NCI-H748 (cell line): ENCODE measurements around the gene CFAP107.
"Not testable (repeated sequence)": the region's sequence is repeated elsewhere in the genome, so short reads cannot be mapped to it uniquely, and the experiment has no call there.

Experiments used
- DNase-seq: peaks from one replicate; lab custom pipeline; 2025; ENCODE audit not compliant: unreplicated experiment; lab: John Stamatoyannopoulos, UW

The CFAP107 gene

DNA sequence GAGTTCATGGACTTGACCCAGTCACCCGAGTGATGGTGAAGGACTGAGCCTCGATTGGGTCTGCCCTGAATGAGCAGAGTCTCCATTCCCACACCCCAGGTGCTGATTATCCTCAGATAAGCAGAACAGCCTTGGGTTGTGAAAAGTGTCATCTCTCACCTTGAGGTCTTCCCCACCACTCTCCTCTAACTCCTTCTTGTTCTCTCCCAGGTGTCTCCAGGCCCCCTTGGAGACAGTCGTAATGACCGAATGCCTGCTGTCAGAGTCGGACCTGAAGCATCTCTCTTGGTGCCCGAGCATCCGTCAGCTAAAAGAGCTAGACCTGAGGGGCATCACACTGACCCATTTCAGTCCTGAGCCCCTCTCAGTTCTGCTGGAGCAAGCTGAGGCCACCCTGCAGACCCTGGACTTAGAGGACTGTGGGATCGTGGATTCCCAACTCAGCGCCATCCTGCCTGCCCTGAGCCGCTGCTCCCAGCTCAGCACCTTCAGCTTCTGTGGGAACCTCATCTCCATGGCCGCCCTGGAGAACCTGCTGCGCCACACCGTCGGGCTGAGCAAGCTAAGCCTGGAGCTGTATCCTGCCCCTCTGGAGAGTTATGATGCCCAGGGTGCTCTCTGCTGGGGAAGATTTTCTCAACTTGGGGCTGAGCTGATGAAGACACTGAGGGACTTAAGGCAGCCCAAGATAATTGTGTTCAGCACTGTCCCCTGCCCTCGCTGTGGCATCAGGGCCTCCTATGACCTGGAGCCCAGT is 31.0 kb downstream of the CFAP107 start:
- DNase-seq: no peak

- no peak for DNase-seq
Measured at GRCh38 chr1:12778061-12778460, 32.1 kb downstream of the CFAP107 start.

- no peak for DNase-seq
Measured at GRCh38 chr1:12778907-12779306, 32.9 kb downstream of the CFAP107 start.

- not testable (repeated sequence) for DNase-seq
Measured at GRCh38 chr1:12781488-12781887, 35.5 kb downstream of the CFAP107 start.

GRCh38 chr1:12783783-12784182 is 37.8 kb downstream of the CFAP107 start:
- peak; percentile 1 for DNase-seq

- not testable (repeated sequence) for DNase-seq
Measured at GRCh38 chr1:12784729-12785128, 38.7 kb downstream of the CFAP107 start.

GRCh38 chr1:12791097-12791496 is 45.1 kb downstream of the CFAP107 start, which contains the start of gene PRAMEF1:
PRAMEF1 (plus strand) TSS chr1:12791397; CDS start chr1:12793228, 1,831 bp downstream.
- DNase-seq: not testable (repeated sequence)

- DNase-seq: no peak
Measured at GRCh38 chr1:12798911-12799310, 52.9 kb downstream of the CFAP107 start.

GRCh38 chr1:12799730-12800129 is 53.7 kb downstream of the CFAP107 start:
- no peak for DNase-seq

DNA sequence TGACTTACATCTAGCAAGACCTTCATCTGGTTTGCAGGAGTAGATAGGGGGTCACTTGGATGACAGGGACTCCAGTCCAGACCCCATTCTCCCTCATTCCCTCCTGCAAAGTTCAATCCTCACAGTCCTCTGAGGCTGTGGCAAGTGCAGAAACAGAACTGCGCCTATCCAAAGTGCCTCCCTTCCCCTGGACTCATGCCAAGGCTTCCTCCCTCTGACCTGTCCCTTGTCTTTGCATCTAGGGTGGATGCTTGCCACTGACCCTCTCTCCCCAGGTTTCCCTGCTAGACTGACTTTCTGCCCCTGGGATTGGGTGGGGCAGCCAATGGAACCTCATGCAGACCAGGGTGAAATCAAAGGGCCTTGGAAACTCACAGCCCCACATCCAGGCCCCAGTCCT is 63.9 kb downstream of the CFAP107 start:
- no peak for DNase-seq

DNA sequence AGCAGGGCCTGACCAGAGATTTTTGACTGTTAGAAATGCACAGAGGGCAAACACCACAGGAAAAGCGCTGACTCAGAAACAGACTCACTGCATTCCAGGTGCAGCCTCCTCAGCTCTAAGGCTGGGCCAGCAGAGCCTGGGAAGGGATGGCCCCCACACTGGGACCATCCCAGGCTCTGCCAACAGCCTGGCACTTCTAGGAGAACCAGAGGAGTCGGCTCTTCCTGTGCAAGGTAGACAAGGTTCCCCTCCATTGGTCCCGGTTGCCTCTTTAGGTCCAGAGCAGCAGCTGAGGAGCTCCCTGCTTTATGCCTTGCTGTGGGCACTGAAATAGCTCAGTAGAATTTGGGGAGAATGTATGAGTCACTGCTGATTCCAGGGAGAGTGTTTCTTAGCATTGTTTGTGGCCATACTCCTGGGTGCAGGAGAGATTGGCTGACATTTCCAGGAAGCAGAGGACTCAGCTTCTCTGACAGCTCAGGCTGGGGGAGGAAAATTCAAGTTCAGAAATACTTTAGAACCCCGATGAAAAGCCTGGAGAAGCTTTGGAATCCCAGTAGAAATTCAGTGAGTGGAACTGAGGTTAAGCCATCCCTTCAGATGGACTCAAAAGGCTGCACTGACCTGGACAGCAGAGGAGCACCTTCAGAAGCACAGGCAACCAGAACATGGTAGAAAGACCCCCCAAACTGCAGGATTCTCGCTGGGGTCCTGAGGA is 64.8 kb downstream of the CFAP107 start:
- DNase-seq: no peak

DNA sequence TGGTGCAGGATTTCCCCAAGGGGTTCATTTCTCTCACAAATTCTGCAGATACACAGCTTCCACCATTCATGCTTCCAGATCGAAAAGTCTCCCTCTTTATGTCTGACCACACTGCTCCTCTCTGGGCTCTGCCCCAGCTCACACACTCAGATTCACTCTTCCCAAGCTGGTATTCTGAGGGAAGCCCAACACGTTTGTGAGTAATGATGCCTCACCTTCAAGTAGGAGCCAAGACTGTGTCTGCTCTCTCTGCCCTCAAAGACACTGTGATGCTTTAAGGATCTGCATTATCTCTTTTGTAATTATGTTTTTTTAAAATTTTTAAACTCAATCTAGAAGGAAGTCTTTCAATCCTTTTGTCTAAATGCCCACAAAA is 65.4 kb downstream of the CFAP107 start:
- no peak for DNase-seq
